NCI-H524 treated with DMSO at 0.1 percent for 48 hours (cell line): ENCODE data around the gene KRTAP4-11.
"Not testable (repeated sequence)": the region's sequence is repeated elsewhere in the genome, so short reads cannot be mapped to it uniquely, and the experiment has no call there.

Source experiments
- DNase-seq: peaks from one replicate; lab custom pipeline; 2025; lab: John Stamatoyannopoulos, UW

Gene KRTAP4-11

GRCh38 chr17:41123991-41124371 lies 5.8 kb upstream of the KRTAP4-11 start, which contains the start of gene KRTAP4-12:
KRTAP4-12 (minus strand) TSS chr17:41124182; CDS start chr17:41124122, 60 bp downstream.
- not testable (repeated sequence) for DNase-seq

- not testable (repeated sequence) for DNase-seq
Observed at GRCh38 chr17:41123292-41123990, 5.3 kb upstream of the KRTAP4-11 start.

- no peak for DNase-seq
Observed at GRCh38 chr17:41121742-41122141, 3.6 kb upstream of the KRTAP4-11 start.

- DNase-seq = not testable (repeated sequence)
Observed at GRCh38 chr17:41119696-41120690, 1.8 kb upstream of the KRTAP4-11 start.

GRCh38 chr17:41118721-41119120 lies 548 bp upstream of the KRTAP4-11 start:
- no peak for DNase-seq

- no peak for DNase-seq
Observed at GRCh38 chr17:41116297-41116696, 1.9 kb downstream of the KRTAP4-11 start.

- no peak for DNase-seq
Observed at GRCh38 chr17:41111151-41111885, 6.9 kb downstream of the KRTAP4-11 start.

GRCh38 chr17:41108728-41109386 lies 9.3 kb downstream of the KRTAP4-11 start:
- not testable (repeated sequence) for DNase-seq

GRCh38 chr17:41107941-41108450 lies 10.2 kb downstream of the KRTAP4-11 start:
- no peak for DNase-seq

GRCh38 chr17:41105347-41105746 lies 12.8 kb downstream of the KRTAP4-11 start, which contains the start of gene KRTAP4-9:
KRTAP4-9 (plus strand) TSS chr17:41105389; CDS start chr17:41105389, 0 bp downstream.
- not testable (repeated sequence) for DNase-seq

- not testable (repeated sequence) for DNase-seq
Observed at GRCh38 chr17:41104386-41105038, 13.7 kb downstream of the KRTAP4-11 start.

- DNase-seq = no peak
Observed at GRCh38 chr17:41103896-41104295, 14.3 kb downstream of the KRTAP4-11 start.

- DNase-seq = no peak
Observed at GRCh38 chr17:41101586-41102259, 16.4 kb downstream of the KRTAP4-11 start, which contains the start of gene KRTAP4-16. KRTAP4-16 (minus strand) TSS chr17:41102209; CDS start chr17:41102209, 0 bp downstream.

GRCh38 chr17:41099682-41100480 lies 18.3 kb downstream of the KRTAP4-11 start:
- not testable (repeated sequence) for DNase-seq

- no peak for DNase-seq
Observed at GRCh38 chr17:41098481-41098880, 19.7 kb downstream of the KRTAP4-11 start.

GRCh38 chr17:41098042-41098441 lies 20.1 kb downstream of the KRTAP4-11 start, which contains the start of gene KRTAP4-8:
KRTAP4-8 (minus strand) TSS chr17:41098142; CDS start chr17:41098084, 58 bp downstream.
- DNase-seq = no peak

GRCh38 chr17:41096055-41096454 lies 22.1 kb downstream of the KRTAP4-11 start:
- no peak for DNase-seq

- not testable (repeated sequence) for DNase-seq
Observed at GRCh38 chr17:41088760-41089352, 29.3 kb downstream of the KRTAP4-11 start.
